Inferior parietal cortex (tissue), 1 donor: Measurements from ENCODE around the gene RUNDC3A.
A peak's percentile ranks its signal among the peaks of the same experiment; 100 is the strongest.
"Not testable (repeated sequence)": the region's sequence is repeated elsewhere in the genome, so short reads cannot be mapped to it uniquely, and the experiment has no call there.

Source experiments
- DNase-seq: peaks from one replicate; pipeline ENCODE4 v3.0.0-alpha.2; 2016; ENCODE audit errors: extremely low spot score

Gene RUNDC3A

GRCh38 chr17:44359006-44359405, 50.6 kb downstream of the RUNDC3A start:
- no peak for DNase-seq

DNA sequence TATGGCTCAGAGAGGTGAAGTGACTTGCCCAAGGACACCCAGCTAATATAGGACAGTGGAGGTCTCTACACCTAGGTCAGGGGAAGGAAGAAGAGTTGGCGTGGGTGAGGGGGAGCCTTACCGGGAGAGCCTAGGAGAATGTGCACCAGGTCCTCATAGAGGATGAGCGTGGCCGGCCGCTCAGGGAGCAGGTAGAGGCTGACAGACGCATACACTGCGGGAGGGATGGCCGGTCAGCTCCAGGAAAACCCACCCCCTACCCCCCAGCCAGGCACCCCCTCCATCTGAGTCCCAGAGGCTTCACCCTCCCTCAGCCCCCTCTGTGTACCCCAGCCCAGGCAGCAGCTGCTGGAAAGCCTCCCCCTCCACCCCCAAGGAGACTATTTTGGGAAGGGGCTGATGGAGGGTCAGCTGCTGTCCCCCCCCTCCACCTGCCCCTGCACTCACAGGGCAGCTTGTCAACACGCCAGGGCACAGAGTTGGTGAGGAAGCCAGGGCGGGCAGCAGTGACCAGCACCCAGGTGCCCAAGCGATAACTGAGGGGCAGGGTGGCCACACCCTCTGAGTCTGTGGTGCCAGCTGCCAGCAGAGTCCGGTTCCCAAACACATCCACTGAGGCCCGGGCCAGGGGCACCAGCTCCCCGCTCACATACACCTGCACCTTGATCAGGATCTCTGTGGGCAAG, 51.2 kb downstream of the RUNDC3A start:
- DNase-seq, result no peak

- no peak for DNase-seq
These were observed 51.7 kb downstream of the RUNDC3A start for GRCh38 chr17:44360144-44360533.

- no peak for DNase-seq
These were observed 52.4 kb downstream of the RUNDC3A start for GRCh38 chr17:44360826-44361225.

GRCh38 chr17:44361292-44362260, 53.2 kb downstream of the RUNDC3A start:
- DNase-seq, result no peak

DNA sequence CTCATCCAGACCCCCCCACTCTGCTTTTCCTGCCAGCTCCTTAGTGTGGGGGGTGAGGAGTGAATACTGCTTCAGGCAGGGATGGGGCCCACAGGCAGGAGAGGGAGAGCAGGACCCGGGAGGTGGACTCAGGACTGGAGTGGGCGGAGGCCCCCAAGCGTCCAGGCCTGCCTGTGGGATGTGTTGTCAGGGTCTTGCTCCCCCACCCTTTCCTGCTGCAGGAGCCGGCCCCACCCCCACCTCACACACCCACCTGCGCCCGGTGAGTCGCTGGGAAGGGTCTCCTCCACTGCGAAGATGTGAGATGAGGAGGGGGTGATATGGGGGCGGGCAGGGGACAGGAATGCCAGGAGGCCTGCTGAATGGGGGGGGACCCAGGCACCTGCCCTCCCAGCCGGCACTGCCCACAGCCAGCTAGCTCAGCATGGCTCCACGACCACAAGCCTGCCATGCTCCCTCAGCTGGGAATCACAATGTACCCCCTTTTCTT, 54.1 kb downstream of the RUNDC3A start:
- DNase-seq, result no peak

DNA sequence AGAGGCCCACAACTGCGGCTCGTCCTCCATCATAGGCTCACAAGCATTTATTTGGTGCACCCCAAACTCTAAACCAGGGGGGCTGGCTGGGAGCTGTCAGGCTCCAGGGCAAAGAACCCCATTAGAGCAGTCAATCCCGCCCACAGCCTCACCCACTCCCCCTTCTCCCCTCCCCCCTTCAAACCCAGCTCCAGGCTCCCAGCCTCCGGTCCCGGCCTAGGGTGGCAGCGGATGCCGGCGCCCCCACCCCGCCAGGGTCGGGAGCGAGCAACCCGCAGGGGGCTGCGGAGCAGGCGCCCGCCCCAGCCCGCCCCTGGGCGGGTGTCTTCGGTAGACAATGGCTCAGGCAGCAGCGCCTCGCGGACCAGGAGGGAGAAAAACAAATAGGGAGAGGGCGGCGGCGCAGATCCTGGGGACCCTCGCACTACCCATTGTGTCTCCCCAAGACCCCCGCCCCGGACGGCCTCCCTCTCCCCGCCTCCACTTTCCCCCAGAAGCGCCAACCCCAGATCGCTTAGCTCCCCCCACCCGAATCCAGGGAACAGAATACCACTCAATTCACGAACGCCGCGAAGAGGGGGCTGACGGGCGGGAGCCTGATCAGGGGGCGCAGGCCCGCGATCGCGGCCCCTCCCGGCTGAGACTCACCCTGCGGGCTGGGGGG, 54.7 kb downstream of the RUNDC3A start:
- no peak for DNase-seq

DNA sequence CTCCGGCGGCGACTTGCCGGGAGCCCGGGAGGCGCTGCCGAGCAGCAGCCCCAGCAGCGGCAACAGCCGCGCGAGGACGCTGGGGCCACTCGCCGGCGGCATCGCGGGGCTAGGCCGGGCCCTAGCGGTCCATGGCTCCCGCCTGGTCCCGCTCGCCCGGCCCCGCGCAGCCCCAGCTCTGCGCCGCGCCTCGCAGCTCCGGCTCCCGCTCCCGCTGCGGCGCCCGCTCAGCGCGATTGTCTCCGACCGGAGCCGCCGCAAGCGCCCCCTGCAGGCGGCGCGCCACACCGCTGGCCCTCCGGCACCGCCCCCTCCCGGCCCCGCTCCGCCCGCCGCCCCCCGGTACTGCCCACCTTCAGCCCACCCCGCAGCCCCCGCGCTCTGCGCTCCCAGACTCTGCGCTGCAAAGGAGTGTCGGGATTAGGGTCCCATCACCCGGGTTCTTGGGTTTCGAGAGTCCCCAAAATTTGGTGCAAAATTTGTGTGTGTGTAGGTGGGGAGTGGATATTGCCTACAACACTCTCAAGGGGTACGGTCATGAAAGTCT, 55.3 kb downstream of the RUNDC3A start, which contains the start of gene FAM171A2:
Gene FAM171A2, minus strand, starts transcription at position 241 of the 547 bp plus-strand sequence. Its CDS starts 139 bp downstream, at position 102.
- peak; percentile 55 for DNase-seq

DNA sequence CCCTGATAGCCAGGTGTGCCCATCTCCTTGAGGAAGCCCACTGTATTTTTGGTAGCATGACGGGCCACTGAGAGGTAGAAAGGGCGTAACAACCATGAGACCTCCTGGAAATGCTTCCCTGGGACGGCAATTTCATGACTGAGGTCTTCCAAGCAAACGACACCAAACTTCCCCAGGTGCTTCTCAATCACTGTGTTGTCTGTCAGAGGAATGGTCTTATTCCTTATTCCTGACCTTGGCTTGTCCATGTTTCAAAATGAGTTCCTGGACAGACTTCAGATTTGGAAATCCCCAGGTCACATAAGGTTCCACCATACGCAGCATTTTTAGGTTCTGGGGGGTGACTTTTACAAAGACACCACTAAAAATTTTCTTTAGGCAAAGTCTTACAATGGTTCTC, 56.6 kb downstream of the RUNDC3A start:
- not testable (repeated sequence) for DNase-seq

- peak; percentile 57 for DNase-seq
These were observed 59.0 kb downstream of the RUNDC3A start for GRCh38 chr17:44367231-44367979.
